Liver (tissue), 3 donors: Measurements from ENCODE around the gene PLEKHA8.

Experiments
- CTCF ChIP-seq: fragments of 150-350 bp; IDR thresholded peaks from 2 replicates; pipeline ENCODE4 v1.5.1; 2017; ENCODE audit warnings: improper control_type of control experiment, low read depth, low read length; ENCODE audit not compliant: missing input control
- EGR1 ChIP-seq, 2 donors: IDR thresholded peaks; 2 replicates each; pipeline ENCODE4 v1.6.1; 2016 to 2018; ENCODE audit warnings: antibody characterized with exemption in 2 of 2, low read depth in 2 of 2
- MAX ChIP-seq: IDR thresholded peaks from 2 replicates; pipeline ENCODE4 v1.6.1; 2016; ENCODE audit warnings: antibody characterized with exemption
- REST ChIP-seq: IDR thresholded peaks from 2 replicates; pipeline ENCODE4 v1.6.1; 2016; ENCODE audit warnings: antibody characterized with exemption, mild to moderate bottlenecking
- TAF1 ChIP-seq: conservative IDR thresholded peaks from 2 replicates; pipeline ENCODE4 v1.6.1; 2016; ENCODE audit warnings: antibody characterized with exemption, mild to moderate bottlenecking
- YY1 ChIP-seq: IDR thresholded peaks from 2 replicates; pipeline ENCODE4 v1.6.1; 2016; ENCODE audit warnings: antibody characterized with exemption, mild to moderate bottlenecking
- donor health status: healthy.
- donor health status: healthy.

GRCh38 chr7:30104157-30104556 is 75.9 kb downstream of the PLEKHA8 start:
- no peak for TF ChIP-seq CTCF
- TF ChIP-seq YY1: no peak
- no peak for TF ChIP-seq REST
- no peak for TF ChIP-seq MAX
- TF ChIP-seq TAF1: no peak
- TF ChIP-seq EGR1 (IDR thresholded peaks at IDR 0.05; ENCODE audit: low read depth in 2 of 2): no peak
